ENCODE data around the gene PSMD3. TPM values are rescaled to one million over a fixed set of nuclear protein-coding genes. Genes with fewer than 3 reads are reported as not detected.

Gene PSMD3
- total RNA-seq, 1 experiment from 2014 or later = 174 TPM

GRCh38 chr17:39996162-39996561 lies 15.6 kb downstream of the PSMD3 start:
- H2AK5ac ChIP-seq (ENCODE audit: insufficient read length, low read length) = no peak overlapping the region
- peak overlapping the region in 1 of 3 experiments; percentile 57; a peak in 2 of 7 replicates for H3K27ac Mint-ChIP-seq
- no peaks in the 10 kb centered on the region for H3K9me3 ChIP-seq (ENCODE audit: control insufficient read depth, low read depth, low read length)
- no peak overlapping the region for H4K8ac ChIP-seq (replicated peaks; ENCODE audit: insufficient read length, low read depth, low read length)
- no peak overlapping the region for H3K14ac ChIP-seq (ENCODE audit: insufficient read depth, low read length)
- DNase-seq = no peak
- TF ChIP-seq CTCF (conservative IDR thresholded peaks at IDR 0.05) = no peak
- H3K18ac ChIP-seq (ENCODE audit: insufficient read length, low read depth, low read length) = no peak overlapping the region
- no peak overlapping the region for H2BK12ac ChIP-seq (ENCODE audit: insufficient read length, low read depth, low read length)
- no peak overlapping the region for H3K56ac ChIP-seq (ENCODE audit: insufficient read length, low read depth, low read length)
- H3K23me2 ChIP-seq (ENCODE audit: insufficient read length, low read depth, low read length, poor library complexity, severe bottlenecking) = no peaks in the 10 kb centered on the region
- no peak overlapping the region for H3K4ac ChIP-seq (ENCODE audit: low read depth, low read length)
- H3T11ph ChIP-seq (ENCODE audit: low read length) = no peak overlapping the region
- H3K4me1 ChIP-seq (ENCODE audit: insufficient read depth, low read length) = no peaks in the 10 kb centered on the region
- no peaks in the 10 kb centered on the region for H3K27me3 Mint-ChIP-seq (ENCODE audit: low read depth)
- WGBS (ENCODE audit: extremely low coverage, insufficient read length, low lambda C conversion rate) = no CpG with 5 or more reads among the region's 8 CpGs
- H2AFZ ChIP-seq (ENCODE audit: low read length) = no peak overlapping the region
- H2BK15ac ChIP-seq (ENCODE audit: low read depth, low read length) = no peak overlapping the region
- no peak overlapping the region for H4K91ac ChIP-seq (ENCODE audit: insufficient read length, low read depth, low read length)
- H3K9ac ChIP-seq (ENCODE audit: extremely low read depth, insufficient read length, low read length) = no peak overlapping the region
- H3K36me3 Mint-ChIP-seq (ENCODE audit: insufficient read depth in 1 of 3, low read depth in 3 of 3) = peaks cover 43 to 67% (median 59%) of the 10 kb centered on the region in 3 experiments; a peak in 6 of 7 replicates
- no peaks in the 10 kb centered on the region for H3K4me1 Mint-ChIP-seq
- no peaks in the 10 kb centered on the region for H3K27me3 ChIP-seq (ENCODE audit: insufficient read depth, low read length)
- H3K79me2 ChIP-seq (ENCODE audit: insufficient read depth, low read length) = no peaks in the 10 kb centered on the region
- no peak overlapping the region for H2BK120ac ChIP-seq (ENCODE audit: low read depth, low read length, poor library complexity, severe bottlenecking)
- no peak overlapping the region for H2BK20ac ChIP-seq (ENCODE audit: low read depth, low read length, poor library complexity, severe bottlenecking)
- no peaks in the 10 kb centered on the region for H4K20me1 ChIP-seq (ENCODE audit: control insufficient read depth, insufficient read depth, insufficient read length)
- no peak overlapping the region for H3K4me2 ChIP-seq (ENCODE audit: insufficient read depth, insufficient read length, low read length)
- H4K5ac ChIP-seq (ENCODE audit: insufficient read length, low read depth, low read length) = no peak overlapping the region
- no peak overlapping the region for H3K4me3 Mint-ChIP-seq
- no peak overlapping the region for H2BK5ac ChIP-seq (ENCODE audit: insufficient read length, low read length)
- no peak overlapping the region for H3K23ac ChIP-seq (ENCODE audit: insufficient read length, low read depth, low read length)
- H3K27ac ChIP-seq (ENCODE audit: insufficient read length, low read depth, low read length) = no peak overlapping the region
- H3K79me1 ChIP-seq (ENCODE audit: insufficient read depth, low read depth, low read length, poor library complexity, severe bottlenecking) = no peaks in the 10 kb centered on the region
- H3K9me3 Mint-ChIP-seq = no peaks in the 10 kb centered on the region
